Activated CD8-positive, alpha-beta T cell treated with anti-CD3 and anti-CD28 coated beads for 36 hours (primary cell): ENCODE measurements around the gene BBS5. TPM values are rescaled to one million over a fixed set of nuclear protein-coding genes. Genes with fewer than 3 reads are reported as not detected.

Experiments used
- ATAC-seq: fragments of 200-7000 bp; cut with Tn5 transposase; one replicate; pipeline ENCODE4 v1.10.0; 2021; ENCODE audit warnings: mild to moderate bottlenecking, moderate library complexity
- CTCF ChIA-PET: fragments of 350-600 bp; sonication (Branson Sonifier 250); formaldehyde crosslinking; loops from one replicate; lab custom pipeline; 2021; ENCODE audit warnings: antibody characterized with exemption; lab: Charles Lee
- POLR2A ChIA-PET: fragments of 350-600 bp; sonication (Branson Sonifier 250); formaldehyde crosslinking; loops from one replicate; lab custom pipeline; 2021; ENCODE audit warnings: antibody characterized with exemption; lab: Charles Lee
- DNase-seq: peaks from one replicate; pipeline ENCODE4 v3.0.0-alpha.2; 2020
- H3K27ac Mint-ChIP-seq: one replicate; pipeline ENCODE4 v1.8.0; 2021; ENCODE audit warnings: mild to moderate bottlenecking, mixed read lengths
- H3K27me3 Mint-ChIP-seq: one replicate; pipeline ENCODE4 v1.8.0; 2021; ENCODE audit warnings: mixed read lengths
- H3K36me3 Mint-ChIP-seq: one replicate; pipeline ENCODE4 v1.8.0; 2021; ENCODE audit warnings: low read depth, mixed read lengths
- H3K4me1 Mint-ChIP-seq: one replicate; pipeline ENCODE4 v1.8.0; 2021; ENCODE audit warnings: low read depth, mixed read lengths
- H3K4me3 Mint-ChIP-seq: one replicate; pipeline ENCODE4 v1.8.0; 2021; ENCODE audit warnings: mild to moderate bottlenecking, moderate library complexity, mixed read lengths
- H3K9me3 Mint-ChIP-seq: one replicate; pipeline ENCODE4 v1.8.0; 2021; ENCODE audit warnings: mixed read lengths
- intact Hi-C: fragments of 100-400 bp; cut with micrococcal nuclease; formaldehyde crosslinking; loops from one replicate; pipeline ENCODE4 v1.10.0; 2022
- total RNA-seq, 2 experiments: library from RNA; stranded (reverse); gene quantifications; one replicate each; pipeline ENCODE4 v1.2.3, GENCODE V29; 2021
- TF ChIP-seq, protein P1 (sequence below): fragments of 200-600 bp; IDR thresholded peaks from one replicate; pipeline ENCODE4 v1.8.0; 2022; ENCODE audit warnings: antibody characterized with exemption, mild to moderate bottlenecking

The BBS5 gene
- total RNA-seq, 2 experiments from 2014 or later, result 2.6 to 3.2 TPM

DNA sequence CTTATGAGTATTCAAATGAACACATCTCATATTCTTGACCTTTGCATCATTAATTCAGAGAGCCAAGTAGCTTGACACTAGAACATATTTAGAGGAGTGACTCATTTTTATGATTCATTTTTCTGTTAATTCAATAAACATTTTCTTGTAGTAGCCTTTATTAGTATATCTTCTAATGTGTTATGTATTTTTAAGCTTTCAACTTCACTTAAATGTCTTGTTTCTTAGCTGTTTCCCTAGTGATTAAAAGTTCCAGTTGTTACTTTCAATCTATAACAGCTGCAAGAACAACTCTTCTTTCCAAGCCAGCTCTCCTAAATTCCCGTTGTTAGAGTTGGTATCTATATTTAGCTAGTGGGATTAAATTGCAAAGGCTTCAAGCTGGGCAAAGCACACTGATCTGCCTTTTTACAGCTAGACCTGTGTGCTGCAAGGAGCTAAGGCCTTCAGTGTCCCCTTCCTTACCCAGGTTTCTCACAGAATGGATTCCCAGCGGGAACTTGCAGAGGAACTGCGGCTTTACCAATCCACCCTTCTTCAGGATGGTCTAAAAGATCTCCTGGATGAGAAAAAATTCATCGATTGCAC is 30.1 kb downstream of the BBS5 start, which contains the start of gene KLHL41:
Gene KLHL41 (plus strand): TSS at position 405 of the 588 bp plus-strand sequence. CDS start 77 bp downstream, at position 482.
- Mint-ChIP-seq H3K9me3 (no peaks in the 10 kb centered on the region), H3K27ac (no peak within 1 kb of the TSS), H3K27me3 (no peaks in the 10 kb centered on the region), H3K4me3 (no peak within 1 kb of the TSS), H3K4me1 (peaks cover 8% of the 10 kb centered on the region), H3K36me3 (peaks cover 7% of the 10 kb centered on the region)
- ATAC-seq, result no peak
- ChIA-PET POLR2A (no interaction called here), CTCF (interaction anchor here (1.0 kb wide), 1 partner anchor 19 kb away, joined by 3 read pairs; no protein-coding TSS in a partner anchor)
- TF ChIP-seq, protein P1, sequence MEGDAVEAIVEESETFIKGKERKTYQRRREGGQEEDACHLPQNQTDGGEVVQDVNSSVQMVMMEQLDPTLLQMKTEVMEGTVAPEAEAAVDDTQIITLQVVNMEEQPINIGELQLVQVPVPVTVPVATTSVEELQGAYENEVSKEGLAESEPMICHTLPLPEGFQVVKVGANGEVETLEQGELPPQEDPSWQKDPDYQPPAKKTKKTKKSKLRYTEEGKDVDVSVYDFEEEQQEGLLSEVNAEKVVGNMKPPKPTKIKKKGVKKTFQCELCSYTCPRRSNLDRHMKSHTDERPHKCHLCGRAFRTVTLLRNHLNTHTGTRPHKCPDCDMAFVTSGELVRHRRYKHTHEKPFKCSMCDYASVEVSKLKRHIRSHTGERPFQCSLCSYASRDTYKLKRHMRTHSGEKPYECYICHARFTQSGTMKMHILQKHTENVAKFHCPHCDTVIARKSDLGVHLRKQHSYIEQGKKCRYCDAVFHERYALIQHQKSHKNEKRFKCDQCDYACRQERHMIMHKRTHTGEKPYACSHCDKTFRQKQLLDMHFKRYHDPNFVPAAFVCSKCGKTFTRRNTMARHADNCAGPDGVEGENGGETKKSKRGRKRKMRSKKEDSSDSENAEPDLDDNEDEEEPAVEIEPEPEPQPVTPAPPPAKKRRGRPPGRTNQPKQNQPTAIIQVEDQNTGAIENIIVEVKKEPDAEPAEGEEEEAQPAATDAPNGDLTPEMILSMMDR, result no peak
- intact Hi-C loops, result no loop called here
- no peak for DNase-seq

DNA sequence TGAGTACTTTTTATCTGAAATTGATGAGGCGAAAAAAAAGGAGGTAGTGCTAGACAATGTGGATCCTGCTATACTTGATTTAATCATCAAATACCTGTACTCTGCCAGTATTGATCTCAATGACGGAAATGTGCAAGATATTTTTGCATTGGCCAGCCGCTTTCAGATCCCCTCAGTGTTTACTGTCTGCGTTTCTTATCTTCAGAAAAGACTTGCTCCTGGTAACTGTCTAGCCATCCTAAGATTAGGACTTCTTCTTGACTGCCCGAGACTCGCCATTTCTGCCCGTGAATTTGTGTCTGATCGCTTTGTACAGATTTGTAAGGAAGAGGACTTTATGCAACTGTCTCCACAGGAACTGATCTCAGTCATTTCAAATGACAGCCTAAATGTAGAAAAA is 30.7 kb downstream of the BBS5 start:
- Mint-ChIP-seq H3K36me3 (peaks cover 4% of the 10 kb centered on the region), H3K4me1 (peaks cover 8% of the 10 kb centered on the region), H3K27ac (no peak overlapping the region), H3K9me3 (no peaks in the 10 kb centered on the region), H3K27me3 (no peaks in the 10 kb centered on the region), H3K4me3 (no peak overlapping the region)
- TF ChIP-seq, protein P1, result no peak
- POLR2A ChIA-PET, result no interaction called here
- ATAC-seq (no peak), DNase-seq (no peak)
- intact Hi-C loops, result no loop called here
- CTCF ChIA-PET, result no interaction called here

DNA sequence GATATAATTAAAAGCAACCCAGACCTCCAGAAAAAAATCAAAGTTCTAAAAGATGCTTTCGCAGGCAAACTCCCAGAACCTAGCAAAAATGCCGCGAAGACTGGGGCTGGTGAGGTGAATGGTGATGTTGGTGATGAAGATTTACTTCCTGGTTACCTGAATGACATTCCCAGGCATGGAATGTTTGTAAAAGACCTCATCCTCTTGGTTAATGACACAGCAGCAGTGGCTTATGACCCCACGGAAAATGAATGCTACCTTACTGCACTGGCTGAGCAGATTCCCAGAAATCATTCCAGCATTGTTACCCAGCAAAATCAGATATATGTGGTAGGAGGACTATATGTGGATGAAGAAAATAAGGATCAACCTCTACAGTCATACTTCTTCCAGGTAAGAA is 31.2 kb downstream of the BBS5 start:
- intact Hi-C loops, result no loop called here
- Mint-ChIP-seq H3K27me3 (no peaks in the 10 kb centered on the region), H3K27ac (no peak overlapping the region), H3K36me3 (peaks cover under 1% of the 10 kb centered on the region), H3K9me3 (no peaks in the 10 kb centered on the region), H3K4me1 (peaks cover 8% of the 10 kb centered on the region), H3K4me3 (no peak overlapping the region)
- DNase-seq, result no peak
- TF ChIP-seq, protein P1, result no peak
- POLR2A ChIA-PET, result no interaction called here
- CTCF ChIA-PET, result no interaction called here
- no peak for ATAC-seq

DNA sequence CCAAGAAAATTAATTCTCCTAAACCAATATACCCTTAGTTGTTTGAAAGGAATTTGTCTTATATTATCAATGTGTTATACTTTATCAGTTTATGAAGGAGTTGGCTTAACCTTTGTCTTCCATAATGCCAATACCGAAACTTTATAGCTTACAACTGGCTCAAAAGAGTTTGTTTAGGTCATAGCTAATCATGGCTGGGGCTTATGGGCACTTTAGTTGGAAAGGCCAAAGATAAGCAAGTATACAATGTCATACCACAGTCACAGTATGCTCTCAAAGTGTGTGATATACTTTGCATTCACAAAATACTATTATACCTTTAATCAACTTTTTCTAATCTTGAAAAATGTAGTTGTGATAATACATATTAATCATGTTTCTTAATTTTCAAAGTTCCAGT is 32.5 kb downstream of the BBS5 start:
- Mint-ChIP-seq H3K36me3 (no peaks in the 10 kb centered on the region), H3K27me3 (no peaks in the 10 kb centered on the region), H3K4me3 (no peak overlapping the region), H3K27ac (no peak overlapping the region), H3K9me3 (no peaks in the 10 kb centered on the region), H3K4me1 (peaks cover 8% of the 10 kb centered on the region)
- intact Hi-C loops, result no loop called here
- TF ChIP-seq, protein P1, result no peak
- POLR2A ChIA-PET, result no interaction called here
- CTCF ChIA-PET, result interaction anchor here (1.0 kb wide), 1 partner anchor 16 kb away, joined by 3 read pairs; no protein-coding TSS in a partner anchor
- ATAC-seq, result no peak
- DNase-seq, result no peak

DNA sequence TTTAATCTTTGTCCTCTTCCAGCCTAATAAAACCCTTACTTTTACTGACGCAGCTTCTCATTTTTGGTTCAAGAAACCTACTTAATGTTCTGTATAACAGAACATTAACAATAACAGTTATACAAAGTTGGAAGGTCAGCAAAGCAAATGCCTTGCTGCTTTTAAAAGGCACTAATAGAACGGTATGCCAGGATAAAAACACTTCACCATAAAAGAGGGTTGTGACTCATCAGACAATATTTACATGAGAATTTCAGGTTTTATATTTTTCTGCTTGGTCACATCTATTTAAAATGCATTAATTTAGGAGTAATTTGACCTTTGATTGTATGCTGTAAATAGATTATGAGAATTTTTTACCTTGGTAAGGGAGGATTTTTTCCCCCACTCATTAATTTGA is 33.2 kb downstream of the BBS5 start:
- no peaks in the 10 kb centered on the region for H3K36me3 Mint-ChIP-seq
- H3K9me3 Mint-ChIP-seq, result no peaks in the 10 kb centered on the region
- no peaks in the 10 kb centered on the region for H3K27me3 Mint-ChIP-seq
- TF ChIP-seq, protein P1, result no peak
- no peak overlapping the region for H3K4me3 Mint-ChIP-seq
- ATAC-seq (no peak), DNase-seq (no peak)
- POLR2A ChIA-PET, result no interaction called here
- H3K27ac Mint-ChIP-seq, result no peak overlapping the region
- CTCF ChIA-PET, result no interaction called here
- H3K4me1 Mint-ChIP-seq, result peaks cover 6% of the 10 kb centered on the region
- intact Hi-C loops, result no loop called here
